SK-N-MC (cell line): ENCODE measurements around the gene ERMN.

Source experiments
- EZH2 ChIP-seq: fragments of 200-600 bp; sonication (generic); IDR thresholded peaks from one replicate; pipeline ENCODE4 v1.6.1; 2017; ENCODE audit warnings: antibody characterized with exemption
- FOXP2 ChIP-seq: optimal IDR thresholded peaks from 2 replicates; pipeline ENCODE3; 2011; ENCODE audit warnings: mild to moderate bottlenecking, moderate library complexity; ENCODE audit not compliant: insufficient read depth; ENCODE audit errors: extremely low read length, control extremely low read depth
- POLR2AphosphoS5 ChIP-seq: IDR thresholded peaks from 2 replicates; pipeline ENCODE4 v1.6.1; 2012; ENCODE audit warnings: mild to moderate bottlenecking, low read depth, low read length, borderline replicate concordance

GRCh38 chr2:157269922-157270321 is 55.7 kb downstream of the ERMN start:
- TF ChIP-seq EZH2 (no peak), POLR2AphosphoS5 (no peak), FOXP2 (no peak)
